HL-60 (cell line): ENCODE measurements around the gene SRGAP3.

Source experiments
- GABPA ChIP-seq: IDR thresholded peaks from 2 replicates; pipeline ENCODE4 v1.6.1; 2012; ENCODE audit warnings: low read depth
- POLR2AphosphoS5 ChIP-seq: IDR thresholded peaks from 2 replicates; pipeline ENCODE4 v1.6.1; 2012; ENCODE audit warnings: low read depth
- SPI1 ChIP-seq: IDR thresholded peaks from 2 replicates; pipeline ENCODE4 v1.6.1; 2012; ENCODE audit warnings: low read depth, mild to moderate bottlenecking, borderline replicate concordance
- TF ChIP-seq, protein P1 (sequence below): IDR thresholded peaks from one replicate; pipeline ENCODE4 v1.5.1; 2011; ENCODE audit warnings: low read length, control low read depth, inconsistent platforms; ENCODE audit not compliant: insufficient read depth
- TF ChIP-seq, protein P2 (sequence below): IDR thresholded peaks from 2 replicates; pipeline ENCODE4 v1.6.1; 2012; ENCODE audit warnings: low read depth; ENCODE audit not compliant: insufficient replicate concordance

DNA sequence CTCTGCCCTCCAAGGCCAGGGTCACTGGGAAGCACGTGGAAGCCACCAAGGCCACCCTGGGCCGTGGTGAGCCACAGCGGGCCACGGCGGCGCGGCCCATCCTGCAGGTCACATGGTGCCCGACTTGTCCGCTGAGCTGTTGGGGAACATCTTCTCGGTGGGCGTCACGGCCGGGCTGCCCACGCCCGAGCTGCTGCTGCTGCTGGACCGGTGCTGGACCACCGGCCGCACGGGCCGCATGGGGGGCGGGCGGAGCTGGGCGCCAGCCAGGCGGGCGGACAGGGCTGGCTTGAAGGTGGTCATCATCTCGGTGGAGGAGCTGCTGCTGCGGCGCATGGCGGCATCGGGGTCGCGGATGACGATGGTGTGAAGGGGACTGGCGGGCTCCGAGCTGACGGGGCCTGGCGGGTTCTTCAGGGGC is 264.0 kb downstream of the SRGAP3 start:
- TF ChIP-seq, protein P1, sequence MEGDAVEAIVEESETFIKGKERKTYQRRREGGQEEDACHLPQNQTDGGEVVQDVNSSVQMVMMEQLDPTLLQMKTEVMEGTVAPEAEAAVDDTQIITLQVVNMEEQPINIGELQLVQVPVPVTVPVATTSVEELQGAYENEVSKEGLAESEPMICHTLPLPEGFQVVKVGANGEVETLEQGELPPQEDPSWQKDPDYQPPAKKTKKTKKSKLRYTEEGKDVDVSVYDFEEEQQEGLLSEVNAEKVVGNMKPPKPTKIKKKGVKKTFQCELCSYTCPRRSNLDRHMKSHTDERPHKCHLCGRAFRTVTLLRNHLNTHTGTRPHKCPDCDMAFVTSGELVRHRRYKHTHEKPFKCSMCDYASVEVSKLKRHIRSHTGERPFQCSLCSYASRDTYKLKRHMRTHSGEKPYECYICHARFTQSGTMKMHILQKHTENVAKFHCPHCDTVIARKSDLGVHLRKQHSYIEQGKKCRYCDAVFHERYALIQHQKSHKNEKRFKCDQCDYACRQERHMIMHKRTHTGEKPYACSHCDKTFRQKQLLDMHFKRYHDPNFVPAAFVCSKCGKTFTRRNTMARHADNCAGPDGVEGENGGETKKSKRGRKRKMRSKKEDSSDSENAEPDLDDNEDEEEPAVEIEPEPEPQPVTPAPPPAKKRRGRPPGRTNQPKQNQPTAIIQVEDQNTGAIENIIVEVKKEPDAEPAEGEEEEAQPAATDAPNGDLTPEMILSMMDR: no peak
- TF ChIP-seq POLR2AphosphoS5: no peak
- TF ChIP-seq, protein P2, sequence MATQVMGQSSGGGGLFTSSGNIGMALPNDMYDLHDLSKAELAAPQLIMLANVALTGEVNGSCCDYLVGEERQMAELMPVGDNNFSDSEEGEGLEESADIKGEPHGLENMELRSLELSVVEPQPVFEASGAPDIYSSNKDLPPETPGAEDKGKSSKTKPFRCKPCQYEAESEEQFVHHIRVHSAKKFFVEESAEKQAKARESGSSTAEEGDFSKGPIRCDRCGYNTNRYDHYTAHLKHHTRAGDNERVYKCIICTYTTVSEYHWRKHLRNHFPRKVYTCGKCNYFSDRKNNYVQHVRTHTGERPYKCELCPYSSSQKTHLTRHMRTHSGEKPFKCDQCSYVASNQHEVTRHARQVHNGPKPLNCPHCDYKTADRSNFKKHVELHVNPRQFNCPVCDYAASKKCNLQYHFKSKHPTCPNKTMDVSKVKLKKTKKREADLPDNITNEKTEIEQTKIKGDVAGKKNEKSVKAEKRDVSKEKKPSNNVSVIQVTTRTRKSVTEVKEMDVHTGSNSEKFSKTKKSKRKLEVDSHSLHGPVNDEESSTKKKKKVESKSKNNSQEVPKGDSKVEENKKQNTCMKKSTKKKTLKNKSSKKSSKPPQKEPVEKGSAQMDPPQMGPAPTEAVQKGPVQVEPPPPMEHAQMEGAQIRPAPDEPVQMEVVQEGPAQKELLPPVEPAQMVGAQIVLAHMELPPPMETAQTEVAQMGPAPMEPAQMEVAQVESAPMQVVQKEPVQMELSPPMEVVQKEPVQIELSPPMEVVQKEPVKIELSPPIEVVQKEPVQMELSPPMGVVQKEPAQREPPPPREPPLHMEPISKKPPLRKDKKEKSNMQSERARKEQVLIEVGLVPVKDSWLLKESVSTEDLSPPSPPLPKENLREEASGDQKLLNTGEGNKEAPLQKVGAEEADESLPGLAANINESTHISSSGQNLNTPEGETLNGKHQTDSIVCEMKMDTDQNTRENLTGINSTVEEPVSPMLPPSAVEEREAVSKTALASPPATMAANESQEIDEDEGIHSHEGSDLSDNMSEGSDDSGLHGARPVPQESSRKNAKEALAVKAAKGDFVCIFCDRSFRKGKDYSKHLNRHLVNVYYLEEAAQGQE: no peak
- no peak for TF ChIP-seq SPI1
- TF ChIP-seq GABPA: no peak
